NCI-H446 treated with DMSO at 0.1 percent for 48 hours (cell line): Measurements from ENCODE around the gene EGFR.

Source experiments
- DNase-seq: peaks from one replicate; lab custom pipeline; 2025; lab: John Stamatoyannopoulos, UW

The EGFR gene

GRCh38 chr7:55081472-55082227 is 62.8 kb downstream of the EGFR start:
- no peak for DNase-seq

- no peak for DNase-seq
Observed at GRCh38 chr7:55082228-55082603, 63.4 kb downstream of the EGFR start.

GRCh38 chr7:55083206-55083605 is 64.4 kb downstream of the EGFR start:
- DNase-seq, result no peak

GRCh38 chr7:55084307-55084706 is 65.5 kb downstream of the EGFR start:
- no peak for DNase-seq

- no peak for DNase-seq
Observed at GRCh38 chr7:55085511-55086412, 66.9 kb downstream of the EGFR start.

GRCh38 chr7:55086413-55087201 is 67.8 kb downstream of the EGFR start:
- DNase-seq, result no peak

- no peak for DNase-seq
Observed at GRCh38 chr7:55087521-55087961, 68.7 kb downstream of the EGFR start.

GRCh38 chr7:55088107-55088506 is 69.3 kb downstream of the EGFR start:
- no peak for DNase-seq

GRCh38 chr7:55088620-55089019 is 69.8 kb downstream of the EGFR start:
- DNase-seq, result no peak

GRCh38 chr7:55092186-55092974 is 73.6 kb downstream of the EGFR start:
- DNase-seq, result no peak

- DNase-seq, result no peak
Observed at GRCh38 chr7:55092975-55093373, 74.2 kb downstream of the EGFR start.

GRCh38 chr7:55093674-55094073 is 74.9 kb downstream of the EGFR start:
- DNase-seq, result no peak

GRCh38 chr7:55094092-55094690 is 75.4 kb downstream of the EGFR start:
- DNase-seq, result no peak

- DNase-seq, result no peak
Observed at GRCh38 chr7:55095672-55096071, 76.9 kb downstream of the EGFR start.

GRCh38 chr7:55096323-55096722 is 77.5 kb downstream of the EGFR start:
- DNase-seq, result no peak

GRCh38 chr7:55097100-55097499 is 78.3 kb downstream of the EGFR start:
- DNase-seq, result no peak

- no peak for DNase-seq
Observed at GRCh38 chr7:55099066-55099820, 80.4 kb downstream of the EGFR start.

- DNase-seq, result no peak
Observed at GRCh38 chr7:55099821-55100543, 81.2 kb downstream of the EGFR start.

- no peak for DNase-seq
Observed at GRCh38 chr7:55100544-55101327, 81.9 kb downstream of the EGFR start.
